Gastroesophageal sphincter (tissue), 4 donors: ENCODE results near the gene MAP2K2. TPM values are rescaled to one million over a fixed set of nuclear protein-coding genes. Genes with fewer than 3 reads are reported as not detected.

Source experiments
- ATAC-seq: fragments of 150-250 bp; one replicate; pipeline ENCODE4 v1.9.1; 2016; ENCODE audit warnings: mild to moderate bottlenecking, moderate library complexity
- H3K27ac ChIP-seq, 4 donors: fragments of 200-600 bp; sonication (generic) in 3 of 4; 1 replicate in 3 of 4; 2 replicates in 1 of 4; pipeline ENCODE4 v1.5.1; 2016 to 2019
- H3K27me3 ChIP-seq: fragments of 200-600 bp; sonication (generic); one replicate; pipeline ENCODE4 v1.5.1; 2019
- H3K36me3 ChIP-seq, 2 donors: fragments of 200-600 bp; sonication (generic); one replicate each; pipeline ENCODE4 v1.5.1; 2019; ENCODE audit warnings: control low read depth in 1 of 2
- H3K4me1 ChIP-seq, 3 donors: fragments of 200-600 bp; sonication (generic); 1 replicate in 2 of 3; 2 replicates in 1 of 3; pipeline ENCODE4 v1.5.1; 2016 to 2019; ENCODE audit warnings: control low read depth in 2 of 3
- H3K4me3 ChIP-seq, 2 donors: fragments of 200-600 bp; sonication (generic); one replicate each; pipeline ENCODE4 v1.5.1; 2019; ENCODE audit warnings: mild to moderate bottlenecking in 1 of 2, moderate library complexity in 1 of 2
- H3K9me3 ChIP-seq, 3 donors: fragments of 200-600 bp; sonication (generic); one replicate each; pipeline ENCODE4 v1.5.1; 2017 to 2019; ENCODE audit warnings: control low read depth in 2 of 3
- EP300 ChIP-seq: sonication (generic); formaldehyde crosslinking; IDR thresholded peaks from one replicate; pipeline ENCODE4 v1.6.1; 2017; ENCODE audit warnings: antibody characterized with exemption, mild to moderate bottlenecking
- POLR2A ChIP-seq, 2 donors: fragments of 450-650 bp; IDR thresholded peaks; one replicate each; pipeline ENCODE4 v1.6.1; 2017; ENCODE audit warnings: antibody characterized with exemption in 2 of 2, mild to moderate bottlenecking in 2 of 2, moderate library complexity in 1 of 2
- POLR2AphosphoS5 ChIP-seq: sonication (generic); formaldehyde crosslinking; IDR thresholded peaks from one replicate; pipeline ENCODE4 v1.6.1; 2017; ENCODE audit warnings: antibody characterized with exemption
- WGBS, 2 donors: methylation state at CpG; one replicate each; pipeline ENCODE4 v1.1.5; 2018; ENCODE audit warnings: low coverage in 1 of 2; 5-methylcytosine and 5-hydroxymethylcytosine counted together
- total RNA-seq, 4 donors: library from RNA; depleted of rRNA; stranded (reverse); fragments of >200 nt; gene quantifications; one replicate each; pipeline ENCODE4 v1.1.0, GENCODE V29; 2016
- TF ChIP-seq, protein P1 (sequence below), 4 experiments: fragments of 200-600 bp in 2 of 4; fragments of 450-650 bp in 2 of 4; sonication (generic) in 1 of 4; IDR thresholded peaks; one replicate each; pipeline ENCODE4 v1.5.1; 2017 to 2019; ENCODE audit warnings: antibody characterized with exemption in 4 of 4, mild to moderate bottlenecking in 2 of 4, moderate library complexity in 2 of 4

MAP2K2 gene
- total RNA-seq, 4 donors from 2014 or later, result 53.3 to 112 (median 69.7) TPM

DNA sequence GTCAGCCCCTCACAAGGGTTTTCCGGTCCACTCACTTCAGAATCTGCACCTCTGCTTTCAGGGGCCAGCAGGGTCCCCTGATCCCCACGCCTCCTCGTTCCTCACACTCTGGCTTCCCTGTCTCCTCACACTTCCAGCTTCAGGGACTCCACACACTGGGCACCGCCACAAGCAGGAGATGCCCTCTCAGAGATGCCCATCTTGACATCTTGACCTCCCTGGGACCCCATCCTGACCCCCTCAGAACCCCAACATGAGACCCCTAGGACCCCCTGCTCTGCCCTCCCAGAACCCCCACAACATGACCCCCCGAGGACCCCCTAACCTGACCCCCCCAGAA, 2.7 kb downstream of the MAP2K2 start:
- peaks cover 4 to 48% (median 16%) of the 10 kb centered on the region in 3 donors for H3K4me1 ChIP-seq
- H3K4me3 ChIP-seq, result no peak overlapping the region
- ATAC-seq, result no peak
- no peaks in the 10 kb centered on the region for H3K27me3 ChIP-seq
- 90 to 95% methylated on average over 2 to 4 of the region's 5 CpGs for WGBS, 2 donors
- TF ChIP-seq POLR2A (IDR thresholded peaks at IDR 0.05), result no peak
- TF ChIP-seq, protein P1, sequence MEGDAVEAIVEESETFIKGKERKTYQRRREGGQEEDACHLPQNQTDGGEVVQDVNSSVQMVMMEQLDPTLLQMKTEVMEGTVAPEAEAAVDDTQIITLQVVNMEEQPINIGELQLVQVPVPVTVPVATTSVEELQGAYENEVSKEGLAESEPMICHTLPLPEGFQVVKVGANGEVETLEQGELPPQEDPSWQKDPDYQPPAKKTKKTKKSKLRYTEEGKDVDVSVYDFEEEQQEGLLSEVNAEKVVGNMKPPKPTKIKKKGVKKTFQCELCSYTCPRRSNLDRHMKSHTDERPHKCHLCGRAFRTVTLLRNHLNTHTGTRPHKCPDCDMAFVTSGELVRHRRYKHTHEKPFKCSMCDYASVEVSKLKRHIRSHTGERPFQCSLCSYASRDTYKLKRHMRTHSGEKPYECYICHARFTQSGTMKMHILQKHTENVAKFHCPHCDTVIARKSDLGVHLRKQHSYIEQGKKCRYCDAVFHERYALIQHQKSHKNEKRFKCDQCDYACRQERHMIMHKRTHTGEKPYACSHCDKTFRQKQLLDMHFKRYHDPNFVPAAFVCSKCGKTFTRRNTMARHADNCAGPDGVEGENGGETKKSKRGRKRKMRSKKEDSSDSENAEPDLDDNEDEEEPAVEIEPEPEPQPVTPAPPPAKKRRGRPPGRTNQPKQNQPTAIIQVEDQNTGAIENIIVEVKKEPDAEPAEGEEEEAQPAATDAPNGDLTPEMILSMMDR (IDR thresholded peaks at IDR 0.05), result no peak
- no peak for TF ChIP-seq EP300
- no peak overlapping the region for H3K27ac ChIP-seq
- H3K9me3 ChIP-seq, result no peaks in the 10 kb centered on the region
- H3K36me3 ChIP-seq, result peaks cover 0 to 43% of the 10 kb centered on the region in 2 donors

DNA sequence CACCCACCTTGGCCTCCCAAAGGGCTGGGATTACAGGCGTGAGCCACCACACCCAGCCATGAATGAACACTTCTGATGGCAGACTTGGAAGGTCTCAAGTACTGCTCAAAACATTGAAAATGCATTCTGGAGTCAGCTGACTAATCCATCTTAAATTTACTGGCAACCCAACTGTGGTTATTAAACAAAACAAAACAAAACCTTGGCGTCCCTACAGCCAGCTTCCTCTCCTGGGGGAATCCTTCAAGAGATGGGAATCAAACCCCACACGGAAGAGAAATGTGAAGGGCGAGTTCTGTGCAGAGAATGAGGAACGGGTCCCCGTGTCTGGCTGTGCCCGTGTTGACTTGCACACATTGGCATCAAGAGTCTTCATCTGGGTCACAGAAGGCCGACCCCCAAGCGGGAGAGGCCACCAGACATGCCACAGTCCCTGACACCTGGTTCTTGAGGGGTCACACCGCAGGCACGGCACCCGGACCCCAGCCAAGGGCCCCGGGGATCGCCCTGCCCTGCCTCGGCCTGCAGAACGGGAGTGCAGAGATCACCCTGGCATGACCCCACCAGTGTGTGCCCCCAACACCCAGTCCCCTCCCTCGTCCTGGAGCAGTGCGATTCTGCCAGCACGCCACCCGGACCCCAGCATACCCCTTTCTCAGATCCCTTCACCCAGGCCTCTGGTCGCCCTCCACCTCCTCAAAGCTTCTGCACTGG, 3.2 kb downstream of the MAP2K2 start:
- H3K36me3 ChIP-seq, result peaks cover 0 to 48% of the 10 kb centered on the region in 2 donors
- H3K9me3 ChIP-seq, result no peaks in the 10 kb centered on the region
- no peaks in the 10 kb centered on the region for H3K27me3 ChIP-seq
- 45 to 68% methylated on average over 4 to 13 of the region's 21 CpGs for WGBS, 2 donors
- no peak overlapping the region for H3K4me3 ChIP-seq
- TF ChIP-seq POLR2A (IDR thresholded peaks at IDR 0.05) (no peak), POLR2AphosphoS5 (no peak), EP300 (no peak)
- TF ChIP-seq, protein P1 (IDR thresholded peaks at IDR 0.05), result no peak
- no peak overlapping the region for H3K27ac ChIP-seq
- ATAC-seq, result no peak
- H3K4me1 ChIP-seq, result peaks cover 4 to 48% (median 16%) of the 10 kb centered on the region in 3 donors

DNA sequence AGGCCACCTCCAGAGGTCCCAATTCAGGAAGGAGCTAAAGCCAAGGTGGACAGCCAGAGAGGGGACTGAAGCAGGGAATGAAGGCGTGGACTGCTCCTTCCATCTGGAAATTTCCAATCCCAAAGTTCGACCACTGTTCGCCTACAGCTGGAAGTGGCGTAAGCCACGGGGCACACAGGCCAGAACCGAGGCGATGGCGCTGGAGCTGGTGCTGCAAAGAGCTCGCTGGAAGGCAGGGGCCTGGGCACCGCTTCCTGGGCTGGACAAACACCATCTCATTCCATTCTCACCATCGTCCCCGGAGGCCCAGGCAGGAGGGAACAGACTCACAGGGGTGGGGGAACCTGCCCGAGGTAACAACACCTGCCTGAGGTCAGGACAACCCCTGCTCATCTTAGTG, 4.2 kb downstream of the MAP2K2 start:
- 69 to 95% methylated on average over 2 to 4 of the region's 13 CpGs for WGBS, 2 donors
- H3K27ac ChIP-seq, result no peak overlapping the region
- no peak overlapping the region for H3K4me3 ChIP-seq
- no peaks in the 10 kb centered on the region for H3K27me3 ChIP-seq
- TF ChIP-seq, protein P1 (IDR thresholded peaks at IDR 0.05), result no peak
- TF ChIP-seq POLR2AphosphoS5 (no peak), POLR2A (IDR thresholded peaks at IDR 0.05) (no peak), EP300 (no peak)
- H3K4me1 ChIP-seq, result peaks cover 4 to 47% (median 16%) of the 10 kb centered on the region in 3 donors
- peaks cover 0 to 58% of the 10 kb centered on the region in 2 donors for H3K36me3 ChIP-seq
- no peak for ATAC-seq
- no peaks in the 10 kb centered on the region for H3K9me3 ChIP-seq

DNA sequence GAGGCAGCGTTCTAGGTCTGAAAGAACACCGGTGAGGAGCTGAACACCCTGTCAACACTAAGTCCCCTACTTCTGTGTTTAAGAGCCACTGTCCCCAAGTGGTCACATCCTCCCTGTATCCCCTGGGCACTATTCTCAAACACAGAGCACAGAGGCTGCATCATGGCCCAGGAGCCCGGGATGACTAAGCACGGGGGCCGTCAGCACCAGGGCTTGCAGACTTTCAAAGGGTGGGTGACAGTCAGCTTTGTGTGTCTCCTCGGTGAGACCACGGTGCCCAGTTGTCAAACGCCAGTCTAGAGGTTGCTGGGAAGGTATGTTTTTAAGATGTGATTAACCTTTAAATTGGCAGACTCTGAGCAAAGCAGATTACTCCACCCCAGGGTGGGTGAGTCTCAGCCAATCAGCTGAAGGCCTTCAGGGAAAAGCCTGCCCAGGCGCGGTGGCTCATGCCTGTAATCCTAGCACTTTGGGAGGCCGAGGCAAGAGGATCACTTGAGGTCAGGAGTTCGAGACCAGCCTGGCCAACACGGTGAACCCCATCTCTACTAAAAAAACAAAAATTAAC, 8.0 kb downstream of the MAP2K2 start:
- H3K36me3 ChIP-seq, result peaks cover 0 to 97% of the 10 kb centered on the region in 2 donors
- no peak overlapping the region for H3K27ac ChIP-seq

More for the DNA sequence above, 8.0 kb downstream of the MAP2K2 start:
- TF ChIP-seq, protein P1 (IDR thresholded peaks at IDR 0.05), result no peak
- no peak for TF ChIP-seq POLR2A (IDR thresholded peaks at IDR 0.05)
- 60% methylated on average over 1 of the region's 13 CpGs; no CpG with 5 or more reads in 1 of the 2 donors for WGBS, 2 donors
- Histone ChIP-seq H3K27me3 (no peaks in the 10 kb centered on the region), H3K4me1 (peaks cover 0 to 13% (median 3%) of the 10 kb centered on the region in 3 donors), H3K4me3 (no peak overlapping the region), H3K9me3 (no peaks in the 10 kb centered on the region)
- no peak for ATAC-seq
